IMR-90 (cell line): ENCODE data around the gene ERC2. TPM values are rescaled to one million over a fixed set of nuclear protein-coding genes. Genes with fewer than 3 reads are reported as not detected.

ENCODE experiments used
- ATAC-seq: fragments of 200-7000 bp; cut with Tn5 transposase; 2 replicates; pipeline ENCODE4 v1.9.1; 2020; ENCODE audit warnings: low read depth, mild to moderate bottlenecking, moderate library complexity
- BruUV-seq: library from RNA; stranded (reverse); fragments of 400-500 nt; replicated peaks from 2 replicates; lab custom pipeline; 2021; lab: Mats Ljungman, UMichigan
- CTCF ChIA-PET: fragments of 300-600 bp; formaldehyde crosslinking; extraction: SDS; loops from one replicate; lab custom pipeline; 2021; ENCODE audit warnings: antibody characterized with exemption; lab: Yijun Ruan, JAX
- POLR2A ChIA-PET: fragments of 300-600 bp; sonication (Branson Sonifier 250); formaldehyde crosslinking; loops from one replicate; lab custom pipeline; 2022; ENCODE audit warnings: antibody characterized with exemption; ENCODE audit not compliant: unreplicated experiment; lab: Charles Lee
- DNase-seq: peaks from one replicate; pipeline ENCODE4 v3.0.0; 2013
- H2AFZ ChIP-seq: replicated peaks from 2 replicates; pipeline ENCODE3; 2013; ENCODE audit warnings: low read length, mild to moderate bottlenecking; ENCODE audit not compliant: poor library complexity
- H2AK5ac ChIP-seq: 2 replicates; pipeline ENCODE4 v1.6.1; 2013; ENCODE audit warnings: low read depth, low read length, inconsistent platforms
- H2AK9ac ChIP-seq: replicated peaks from 2 replicates; pipeline ENCODE3; 2013; ENCODE audit warnings: mild to moderate bottlenecking, low read depth, low read length, moderate library complexity; ENCODE audit not compliant: poor library complexity
- H2BK120ac ChIP-seq: 2 replicates; pipeline ENCODE4 v1.6.1; 2013; ENCODE audit warnings: low read depth, low read length, inconsistent platforms
- H2BK15ac ChIP-seq: 3 replicates; pipeline ENCODE4 v1.6.1; 2013; ENCODE audit warnings: low read depth, low read length, inconsistent platforms
- H2BK20ac ChIP-seq: 2 replicates; pipeline ENCODE4 v1.6.1; 2013; ENCODE audit warnings: low read depth, mild to moderate bottlenecking, inconsistent platforms, low read length, moderate library complexity
- H2BK5ac ChIP-seq: 2 replicates; pipeline ENCODE4 v1.6.1; 2013; ENCODE audit warnings: mild to moderate bottlenecking, low read depth, low read length, inconsistent platforms; ENCODE audit not compliant: poor library complexity, severe bottlenecking
- H3K14ac ChIP-seq: replicated peaks from 2 replicates; pipeline ENCODE4 v1.6.1; 2013; ENCODE audit warnings: low read depth, low read length, inconsistent platforms
- H3K18ac ChIP-seq: 2 replicates; pipeline ENCODE4 v1.6.1; 2013; ENCODE audit warnings: low read depth, low read length, control low read depth
- H3K23ac ChIP-seq: 2 replicates; pipeline ENCODE4 v1.6.1; 2013; ENCODE audit warnings: low read depth, low read length, inconsistent platforms
- H3K27ac ChIP-seq: 2 replicates; pipeline ENCODE4 v1.5.1; 2013; ENCODE audit warnings: mild to moderate bottlenecking, control low read depth, low read length; ENCODE audit not compliant: insufficient read depth
- H3K27me3 ChIP-seq: 2 replicates; pipeline ENCODE4 v1.6.1; 2013; ENCODE audit warnings: low read length; ENCODE audit not compliant: control insufficient read depth, insufficient read depth
- H3K36me3 ChIP-seq: 2 replicates; pipeline ENCODE4 v1.6.1; 2013; ENCODE audit warnings: low read length, mixed read lengths; ENCODE audit not compliant: control insufficient read depth, insufficient read depth
- H3K4ac ChIP-seq: 2 replicates; pipeline ENCODE4 v1.6.1; 2013; ENCODE audit warnings: low read depth, low read length, inconsistent platforms
- H3K4me1 ChIP-seq: 2 replicates; pipeline ENCODE4 v1.6.1; 2013; ENCODE audit warnings: low read length, mixed read lengths; ENCODE audit not compliant: control insufficient read depth, insufficient read depth
- H3K4me2 ChIP-seq: 2 replicates; pipeline ENCODE4 v1.6.1; 2013; ENCODE audit warnings: low read depth, mild to moderate bottlenecking, control low read depth, low read length, moderate library complexity
- H3K4me3 ChIP-seq: 2 replicates; pipeline ENCODE4 v1.5.1; 2013; ENCODE audit warnings: low read depth, mild to moderate bottlenecking, control low read depth, low read length, moderate library complexity; ENCODE audit not compliant: insufficient read depth
- H3K56ac ChIP-seq: 2 replicates; pipeline ENCODE4 v1.6.1; 2013; ENCODE audit warnings: low read length, inconsistent platforms; ENCODE audit not compliant: insufficient read depth; ENCODE audit errors: extremely low read depth
- H3K79me1 ChIP-seq, 2 experiments: 2 replicates each; pipeline ENCODE4 v1.6.1; 2013; ENCODE audit warnings: low read length in 2 of 2, inconsistent platforms in 1 of 2, low read depth in 1 of 2
- H3K9ac ChIP-seq: 2 replicates; pipeline ENCODE4 v1.6.1; 2013; ENCODE audit warnings: low read depth, low read length, control low read depth
- H3K9me1 ChIP-seq: 2 replicates; pipeline ENCODE4 v1.6.1; 2013; ENCODE audit warnings: low read length, inconsistent platforms; ENCODE audit not compliant: insufficient read depth
- H3K9me3 ChIP-seq: 2 replicates; pipeline ENCODE4 v1.6.1; 2013; ENCODE audit warnings: low read length; ENCODE audit not compliant: control insufficient read depth, insufficient read depth
- H4K20me1 ChIP-seq: 2 replicates; pipeline ENCODE4 v1.6.1; 2013; ENCODE audit warnings: low read length, inconsistent platforms; ENCODE audit not compliant: insufficient read depth
- H4K5ac ChIP-seq: 2 replicates; pipeline ENCODE4 v1.6.1; 2013; ENCODE audit warnings: mild to moderate bottlenecking, low read depth, low read length, control low read depth
- H4K8ac ChIP-seq, 2 experiments: 2 replicates each; pipeline ENCODE4 v1.6.1; 2013; ENCODE audit warnings: low read depth in 2 of 2, low read length in 2 of 2, control low read depth in 1 of 2, inconsistent platforms in 1 of 2
- H4K91ac ChIP-seq: 2 replicates; pipeline ENCODE4 v1.6.1; 2013; ENCODE audit warnings: low read depth, low read length, inconsistent platforms; ENCODE audit not compliant: insufficient read depth
- BHLHE40 ChIP-seq: fragments of 150-350 bp; IDR thresholded peaks from 2 replicates; pipeline ENCODE4 v1.6.1; 2016; ENCODE audit warnings: mild to moderate bottlenecking, low read depth, low read length
- CEBPB ChIP-seq: IDR thresholded peaks from 2 replicates; pipeline ENCODE4 v1.6.1; 2012; ENCODE audit warnings: low read depth, low read length, improper control_type of control experiment
- CHD1 ChIP-seq: IDR thresholded peaks from 2 replicates; pipeline ENCODE4 v1.6.1; 2012; ENCODE audit warnings: low read depth, low read length, improper control_type of control experiment
- CTCF ChIP-seq: conservative IDR thresholded peaks from 2 replicates; pipeline ENCODE4 v1.5.1; 2012; ENCODE audit warnings: mild to moderate bottlenecking, low read depth, low read length, improper control_type of control experiment
- ELK1 ChIP-seq: fragments of 150-350 bp; IDR thresholded peaks from 2 replicates; pipeline ENCODE4 v1.6.1; 2016; ENCODE audit warnings: low read depth, mild to moderate bottlenecking, low read length, moderate library complexity, borderline replicate concordance
- FOS ChIP-seq: fragments of 150-350 bp; IDR thresholded peaks from 2 replicates; pipeline ENCODE4 v1.6.1; 2016; ENCODE audit warnings: low read depth, low read length
- MAFK ChIP-seq: IDR thresholded peaks from 2 replicates; pipeline ENCODE4 v1.6.1; 2012; ENCODE audit warnings: low read depth, low read length, improper control_type of control experiment
- MAZ ChIP-seq: IDR thresholded peaks from 2 replicates; pipeline ENCODE4 v1.6.1; 2012; ENCODE audit warnings: low read depth, mild to moderate bottlenecking, low read length, improper control_type of control experiment, moderate library complexity, borderline replicate concordance
- NFE2L2 ChIP-seq: fragments of 150-350 bp; IDR thresholded peaks from 2 replicates; pipeline ENCODE4 v1.6.1; 2016; ENCODE audit warnings: low read depth, mild to moderate bottlenecking, low read length
- POLR2A ChIP-seq: IDR thresholded peaks from 2 replicates; pipeline ENCODE4 v1.6.1; 2012; ENCODE audit warnings: mild to moderate bottlenecking, low read depth, low read length
- RCOR1 ChIP-seq: IDR thresholded peaks from 2 replicates; pipeline ENCODE4 v1.6.1; 2012; ENCODE audit warnings: mild to moderate bottlenecking, low read length, improper control_type of control experiment; ENCODE audit not compliant: insufficient replicate concordance
- RFX5 ChIP-seq: IDR thresholded peaks from 2 replicates; pipeline ENCODE4 v1.8.0; 2012; ENCODE audit warnings: low read depth, mild to moderate bottlenecking, low read length, moderate library complexity
- SMC3 ChIP-seq: fragments of 150-350 bp; IDR thresholded peaks from 2 replicates; pipeline ENCODE4 v1.6.1; 2016; ENCODE audit warnings: low read depth, mild to moderate bottlenecking, antibody characterized with exemption, low read length, moderate library complexity
- USF2 ChIP-seq: fragments of 150-350 bp; IDR thresholded peaks from 2 replicates; pipeline ENCODE4 v1.6.1; 2017; ENCODE audit warnings: mild to moderate bottlenecking, antibody characterized with exemption, low read length, low read depth
- WGBS, 2 experiments: methylation state at CpG; one replicate each; pipeline versions ENCODE4 v1.1.5 to v1.1.7; 2013; ENCODE audit warnings: missing lambda C conversion rate in 2 of 2; ENCODE audit not compliant: insufficient read length in 1 of 2; ENCODE audit errors: extremely low coverage in 2 of 2; 5-methylcytosine and 5-hydroxymethylcytosine counted together
- dilution Hi-C: fragments of 300-500 bp; cut with HindIII; formaldehyde crosslinking; loops from one replicate; pipeline ENCODE4 v1.14.3; 2018; ENCODE audit warnings: low sequenced_read_pairs; ENCODE audit not compliant: unreplicated experiment
- in situ Hi-C: fragments of 300-500 bp; cut with MboI; formaldehyde crosslinking; loops from 3 replicates; pipeline ENCODE4 v1.14.3; 2019; ENCODE audit warnings: low sequenced_read_pairs, inconsistent platforms, mixed read lengths
- intact Hi-C: fragments of 100-400 bp; cut with micrococcal nuclease; formaldehyde crosslinking; loops from 2 replicates; pipeline ENCODE4 v1.10.0; 2022
- polyA plus RNA-seq, 3 experiments: library from polyadenylated mRNA; depleted of rRNA; stranded (reverse); fragments of >200 nt; gene quantifications; 2 replicates each; pipeline ENCODE4 v1.2.3, GENCODE V29; 2012; ENCODE audit warnings: low replicate concordance in 1 of 3
- total RNA-seq: library from RNA; depleted of rRNA; stranded (reverse); fragments of >200 nt; gene quantifications from 2 replicates; pipeline ENCODE4 v1.2.3, GENCODE V29; 2012

The ERC2 gene
- total and polyA plus RNA-seq, 2 of the 4 experiments (the other 2 are of a cell fraction): 0.17 to 0.18 TPM

- ATAC-seq (peak; percentile 40), DNase-seq (peak; percentile 57)
- ChIA-PET POLR2A (no interaction called here), CTCF (no interaction called here)
- Histone ChIP-seq H4K8ac (peak overlapping the region in 1 of 2 experiments; percentile 24; a peak in 1 of 4 replicates), H3K4me3 (no peak overlapping the region), H2AK9ac (peak overlapping the region; percentile 25), H3K23ac (peak overlapping the region; percentile 20; the same call in 1 of the 2 replicates), H4K20me1 (no peaks in the 10 kb centered on the region), H2AK5ac (0 out of 2 replicates have a peak overlapping the region, but pooled peaks have one; percentile 38), H3K4me2 (no peak overlapping the region), H2BK120ac (peak overlapping the region; percentile 34; the same call in 1 of the 2 replicates), H3K9ac (no peak overlapping the region), H4K5ac (no peak overlapping the region), H2BK15ac (peak overlapping the region; percentile 78; the same call in 1 of the 3 replicates), H3K79me1 (no peaks in the 10 kb centered on the region), H3K14ac (0 out of 2 replicates have a peak overlapping the region, but pooled peaks have one; percentile 32), H3K27ac (no peak overlapping the region), H3K9me3 (no peaks in the 10 kb centered on the region), H4K91ac (no peak overlapping the region), H2BK5ac (no peak overlapping the region), H3K9me1 (peaks cover 4% of the 10 kb centered on the region; the same call in 1 of the 2 replicates), H3K4ac (peak overlapping the region; percentile 51), H3K27me3 (no peaks in the 10 kb centered on the region), H3K18ac (no peak overlapping the region), H3K36me3 (no peaks in the 10 kb centered on the region), H3K56ac (no peak overlapping the region), H2BK20ac (0 out of 2 replicates have a peak overlapping the region, but pooled peaks have one; percentile 23), H3K4me1 (peaks cover 10% of the 10 kb centered on the region), H2AFZ (peak overlapping the region; percentile 49)
- in situ Hi-C loops: no loop called here
- intact Hi-C loops: no loop called here
- 100% methylated on average over 1 of the region's 3 CpGs; no CpG with 5 or more reads in 1 of the 2 experiments for WGBS, 2 experiments
- no TSS peak for BruUV-seq
- dilution Hi-C loops: no loop called here
- no peak for TF ChIP-seq SMC3
- TF ChIP-seq NFE2L2: no peak
- TF ChIP-seq MAZ: no peak
- TF ChIP-seq FOS: no peak
- no peak for TF ChIP-seq CTCF
- TF ChIP-seq POLR2A: no peak
- no peak for TF ChIP-seq CEBPB
- TF ChIP-seq RCOR1: no peak
- no peak for TF ChIP-seq BHLHE40
- TF ChIP-seq CHD1: no peak
- no peak for TF ChIP-seq ELK1
- no peak for TF ChIP-seq USF2
- no peak for TF ChIP-seq MAFK
- no peak for TF ChIP-seq RFX5
Measured at GRCh38 chr3:55567615-55568014, 900.7 kb downstream of the ERC2 start.
